H1 (cell line): ENCODE results near the gene DRAXIN. TPM values are rescaled to one million over a fixed set of nuclear protein-coding genes. Genes with fewer than 3 reads are reported as not detected.
A peak's percentile ranks its signal among the peaks of the same experiment; 100 is the strongest.

Source experiments
- CTCF ChIA-PET: fragments of 300-600 bp; sonication (Branson Sonifier 250); formaldehyde crosslinking; loops from one replicate; lab custom pipeline; 2021; ENCODE audit not compliant: partially characterized antibody; lab: Charles Lee
- POLR2A ChIA-PET: fragments of 300-600 bp; sonication (Branson Sonifier 250); formaldehyde crosslinking; loops from one replicate; lab custom pipeline; 2021; ENCODE audit warnings: inconsistent platforms; ENCODE audit not compliant: partially characterized antibody; lab: Charles Lee
- DNase-seq, 2 experiments: peaks; one replicate each; pipeline versions ENCODE4 v3.0.0 to v3.0.0-alpha.2; 2010 to 2022; ENCODE audit warnings: low spot score in 2 of 2, low read depth in 1 of 2, mixed read lengths in 1 of 2
- FAIRE-seq: peaks from 2 replicates; lab custom pipeline; 2011; peaks lifted over from hg19 to GRCh38; lab: Jason Lieb, UNC
- H2AFZ ChIP-seq: 2 replicates; pipeline ENCODE4 v1.8.1; 2012; ENCODE audit warnings: low read length, inconsistent platforms
- H2AK5ac ChIP-seq: 2 replicates; pipeline ENCODE4 v1.6.1; 2013; ENCODE audit warnings: low read depth, low read length
- H2BK120ac ChIP-seq: replicated peaks from 2 replicates; pipeline ENCODE3; 2013; ENCODE audit warnings: low read depth, low read length, inconsistent platforms
- H2BK12ac ChIP-seq: 2 replicates; pipeline ENCODE4 v1.6.1; 2013; ENCODE audit warnings: low read depth, low read length
- H2BK15ac ChIP-seq: 2 replicates; pipeline ENCODE4 v1.6.1; 2013; ENCODE audit warnings: low read length
- H2BK20ac ChIP-seq: 2 replicates; pipeline ENCODE4 v1.6.1; 2013; ENCODE audit warnings: low read length
- H2BK5ac ChIP-seq: 2 replicates; pipeline ENCODE4 v1.6.1; 2013; ENCODE audit warnings: low read depth, low read length
- H3K14ac ChIP-seq: 2 replicates; pipeline ENCODE4 v1.6.1; 2013; ENCODE audit warnings: inconsistent platforms; ENCODE audit not compliant: insufficient read length
- H3K18ac ChIP-seq: 2 replicates; pipeline ENCODE4 v1.6.1; 2013; ENCODE audit warnings: low read length; ENCODE audit errors: extremely low read depth
- H3K23ac ChIP-seq: 2 replicates; pipeline ENCODE4 v1.6.1; 2013; ENCODE audit warnings: inconsistent platforms; ENCODE audit not compliant: insufficient read length
- H3K23me2 ChIP-seq: 2 replicates; pipeline ENCODE4 v1.6.1; 2013; ENCODE audit warnings: low read depth, low read length
- H3K27ac ChIP-seq: 2 replicates; pipeline ENCODE4 v1.6.1; 2011; ENCODE audit warnings: low read depth, low read length, inconsistent platforms
- H3K27me3 ChIP-seq, 4 experiments: replicated peaks in 1 of 4; 1 replicate in 1 of 4; 2 replicates in 3 of 4; pipeline versions ENCODE4 v1.6.1 to v1.8.1; 2011 to 2013; ENCODE audit warnings: low read length in 3 of 4, mild to moderate bottlenecking in 3 of 4, inconsistent platforms in 2 of 4, mixed read lengths in 2 of 4, moderate library complexity in 1 of 4; ENCODE audit not compliant: control insufficient read depth in 3 of 4, insufficient read depth in 3 of 4; ENCODE audit errors: extremely low read depth in 1 of 4
- H3K36me3 ChIP-seq, 4 experiments: 2 replicates each; pipeline versions ENCODE4 v1.6.1 to v1.8.1; 2011 to 2013; ENCODE audit warnings: mild to moderate bottlenecking in 4 of 4, low read length in 3 of 4, moderate library complexity in 2 of 4, control low read depth in 1 of 4, inconsistent platforms in 1 of 4; ENCODE audit not compliant: insufficient read depth in 4 of 4, control insufficient read depth in 2 of 4
- H3K4ac ChIP-seq: replicated peaks from 2 replicates; pipeline ENCODE3; 2013; ENCODE audit warnings: low read length, low read depth, mixed read lengths, inconsistent platforms; ENCODE audit not compliant: insufficient read length
- H3K4me1 ChIP-seq, 4 experiments: replicated peaks in 1 of 4; 1 replicate in 1 of 4; 2 replicates in 3 of 4; pipeline versions ENCODE4 v1.6.1 to v1.8.1; 2011 to 2013; ENCODE audit warnings: low read length in 3 of 4, inconsistent platforms in 2 of 4, mixed read lengths in 1 of 4; ENCODE audit not compliant: insufficient read depth in 4 of 4, control insufficient read depth in 3 of 4
- H3K4me2 ChIP-seq, 2 experiments: 2 replicates each; pipeline versions ENCODE4 v1.6.1 to v1.8.1; 2011 to 2013; ENCODE audit warnings: low read depth in 2 of 2, low read length in 2 of 2, control low read depth in 1 of 2, inconsistent platforms in 1 of 2, mild to moderate bottlenecking in 1 of 2; ENCODE audit not compliant: insufficient read depth in 1 of 2
- H3K4me3 ChIP-seq, 4 experiments: fragments of 200-600, 300-600 bp in 1 of 4; sonication (generic), shearing (Covaris generic), sonication (Bioruptor Twin) in 1 of 4; 2 replicates each; pipeline versions ENCODE4 v1.5.1 to v1.8.1; 2011 to 2016; ENCODE audit warnings: low read length in 4 of 4, low read depth in 3 of 4, control low read depth in 2 of 4, inconsistent platforms in 2 of 4, mild to moderate bottlenecking in 2 of 4, mixed read lengths in 1 of 4, moderate library complexity in 1 of 4; ENCODE audit not compliant: insufficient read depth in 2 of 4; ENCODE audit errors: extremely low read depth in 1 of 4
- H3K56ac ChIP-seq: replicated peaks from 2 replicates; pipeline ENCODE3; 2013; ENCODE audit warnings: low read depth, mild to moderate bottlenecking, mixed read lengths, low read length, inconsistent platforms; ENCODE audit not compliant: insufficient read length
- H3K79me1 ChIP-seq: 2 replicates; pipeline ENCODE4 v1.6.1; 2013; ENCODE audit warnings: low read depth, low read length, control low read depth
- H3K79me2 ChIP-seq, 2 experiments: 2 replicates each; pipeline versions ENCODE4 v1.6.1 to v1.8.1; 2012 to 2013; ENCODE audit warnings: low read length in 2 of 2, mild to moderate bottlenecking in 2 of 2, inconsistent platforms in 1 of 2; ENCODE audit not compliant: insufficient read depth in 2 of 2, control insufficient read depth in 1 of 2
- H3K9ac ChIP-seq, 4 experiments: replicated peaks in 1 of 4; 1 replicate in 1 of 4; 2 replicates in 3 of 4; pipeline versions ENCODE4 v1.6.1 to v1.8.1; 2011 to 2013; ENCODE audit warnings: low read depth in 3 of 4, low read length in 3 of 4, control low read depth in 2 of 4, mild to moderate bottlenecking in 2 of 4, moderate library complexity in 2 of 4, inconsistent platforms in 1 of 4; ENCODE audit errors: extremely low read depth in 1 of 4
- H3K9me3 ChIP-seq, 2 experiments: 2 replicates each; pipeline versions ENCODE4 v1.6.1 to v1.8.1; 2012 to 2013; ENCODE audit warnings: mild to moderate bottlenecking in 2 of 2, moderate library complexity in 2 of 2, control low read depth in 1 of 2, inconsistent platforms in 1 of 2, low read depth in 1 of 2, low read length in 1 of 2, mixed read lengths in 1 of 2; ENCODE audit not compliant: insufficient read depth in 2 of 2
- H4K20me1 ChIP-seq, 2 experiments: replicated peaks in 1 of 2; 2 replicates each; pipeline versions ENCODE3 to v1.8.1; 2011 to 2013; ENCODE audit warnings: inconsistent platforms in 2 of 2, low read length in 2 of 2, mild to moderate bottlenecking in 1 of 2; ENCODE audit not compliant: insufficient read depth in 2 of 2, control insufficient read depth in 1 of 2
- H4K5ac ChIP-seq: 2 replicates; pipeline ENCODE4 v1.6.1; 2013; ENCODE audit warnings: low read length, low read depth, mixed read lengths, inconsistent platforms; ENCODE audit not compliant: insufficient read length
- H4K8ac ChIP-seq: 2 replicates; pipeline ENCODE4 v1.8.0; 2013; ENCODE audit warnings: mild to moderate bottlenecking, moderate library complexity, low read length, inconsistent platforms; ENCODE audit not compliant: insufficient read depth; ENCODE audit errors: extremely low read depth
- H4K91ac ChIP-seq: replicated peaks from 2 replicates; pipeline ENCODE3; 2013; ENCODE audit warnings: low read length, mixed read lengths, inconsistent platforms; ENCODE audit not compliant: insufficient read length
- BRCA1 ChIP-seq: IDR thresholded peaks from 2 replicates; pipeline ENCODE4 v1.6.1; 2012; ENCODE audit warnings: low read depth, low read length, improper control_type of control experiment
- CHD2 ChIP-seq: IDR thresholded peaks from 2 replicates; pipeline ENCODE4 v1.6.1; 2012; ENCODE audit warnings: low read length, improper control_type of control experiment
- EZH2 ChIP-seq: fragments of 200-600 bp; sonication (generic); IDR thresholded peaks from 2 replicates; pipeline ENCODE4 v1.7.1; 2012; ENCODE audit warnings: low read depth, mild to moderate bottlenecking, moderate library complexity, low read length, inconsistent platforms; ENCODE audit not compliant: severe bottlenecking
- KDM1A ChIP-seq: fragments of 200-600, 300-600 bp; sonication (generic); IDR thresholded peaks from 2 replicates; pipeline ENCODE4 v1.7.1; 2016; ENCODE audit warnings: mild to moderate bottlenecking, low read length, borderline replicate concordance
- MAX ChIP-seq: IDR thresholded peaks from 2 replicates; pipeline ENCODE4 v1.6.1; 2012; ENCODE audit warnings: inconsistent platforms
- NANOG ChIP-seq: IDR thresholded peaks from 2 replicates; pipeline ENCODE4 v1.6.1; 2011; ENCODE audit warnings: low read length, low read depth, mild to moderate bottlenecking, inconsistent platforms; ENCODE audit not compliant: insufficient read depth, poor library complexity, severe bottlenecking
- POLR2AphosphoS5 ChIP-seq: IDR thresholded peaks from 2 replicates; pipeline ENCODE4 v1.6.1; 2011; ENCODE audit warnings: low read depth, low read length
- POU5F1 ChIP-seq: IDR thresholded peaks from 2 replicates; pipeline ENCODE4 v1.6.1; 2011; ENCODE audit warnings: low read depth, mild to moderate bottlenecking, low read length, moderate library complexity
- RNF2 ChIP-seq: fragments of 200-900, 300-1000 bp; sonication (generic); IDR thresholded peaks from 2 replicates; pipeline ENCODE4 v1.7.1; 2016; ENCODE audit warnings: borderline replicate concordance, low read depth, mild to moderate bottlenecking, antibody characterized with exemption, low read length; ENCODE audit not compliant: poor library complexity, severe bottlenecking; ENCODE audit errors: missing control alignments
- SP2 ChIP-seq: IDR thresholded peaks from 2 replicates; pipeline ENCODE4 v1.6.1; 2012; ENCODE audit warnings: mild to moderate bottlenecking, low read length, inconsistent platforms
- TCF12 ChIP-seq: IDR thresholded peaks from 2 replicates; pipeline ENCODE4 v1.6.1; 2011; ENCODE audit warnings: low read depth, mild to moderate bottlenecking, low read length
- WGBS, 2 experiments: shearing (Covaris generic) in 1 of 2; methylation state at CpG; one replicate each; pipeline versions ENCODE4 v1.1.6 to v1.1.7; 2013 to 2015; ENCODE audit warnings: low lambda C conversion rate in 2 of 2, mixed read lengths in 2 of 2, inconsistent platforms in 1 of 2, low coverage in 1 of 2, missing lambda C conversion rate in 1 of 2; ENCODE audit not compliant: insufficient replicate concordance in 2 of 2, insufficient coverage in 1 of 2, insufficient read length in 1 of 2; ENCODE audit errors: extremely low coverage in 1 of 2, missing lambda C conversion rate in 1 of 2; 5-methylcytosine and 5-hydroxymethylcytosine counted together
- polyA plus RNA-seq, 7 experiments: library from polyadenylated mRNA; depleted of rRNA in 3 of 7; stranded (reverse) in 5 of 7; unstranded in 2 of 7; fragments of >200 nt in 5 of 7; fragments of 200-250 nt in 2 of 7; gene quantifications; 1 replicate in 5 of 7; 2 replicates in 1 of 7; 4 replicates in 1 of 7; pipeline versions ENCODE4 v1.2.1 to v1.2.3, GENCODE V29; 2011 to 2013; ENCODE audit warnings: missing spikeins in 2 of 7, mixed read lengths in 2 of 7
- total RNA-seq: library from RNA; stranded (reverse); fragmentation: NEBNext Ultra II Directional; extraction: Animal tissue kit (Norgen Biotek cat#: 25700); gene quantifications from 2 replicates; pipeline ENCODE4 v1.2.1, GENCODE V29; 2021

DRAXIN gene
- total and polyA plus RNA-seq, 2 of the 8 experiments (the other 6 are each of a cell fraction or from before 2014, with no cell fraction given): 4.6 to 17.6 TPM

DNA sequence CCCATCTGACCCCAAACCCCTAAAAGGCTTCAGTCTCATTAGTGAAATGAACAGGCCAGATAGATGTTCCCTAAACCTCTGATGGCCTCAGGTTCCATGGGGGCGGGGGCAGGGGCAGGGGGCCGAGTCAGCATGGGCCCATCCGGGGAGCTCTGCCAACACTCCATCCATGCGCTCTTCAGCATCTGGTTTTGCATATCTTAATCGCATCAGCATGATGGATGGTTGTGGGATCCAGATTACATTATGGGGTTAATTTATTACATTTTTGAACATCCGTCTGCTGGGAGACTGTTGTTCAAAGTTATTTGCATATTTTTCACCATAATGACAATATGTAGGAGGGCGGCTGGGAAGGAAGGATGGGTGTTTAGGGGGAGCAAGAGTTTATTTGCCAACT lies 7.4 kb upstream of the DRAXIN start:
- peak overlapping the region; percentile 2; the same call in 1 of the 2 replicates for H2BK15ac ChIP-seq
- FAIRE-seq: no peak
- DNase-seq: no peak
- peak overlapping the region; percentile 31 for H2BK120ac ChIP-seq
- H4K20me1 ChIP-seq: peaks cover 3 to 13% of the 10 kb centered on the region in 2 experiments
- ChIA-PET POLR2A (interaction anchor here (0.7 to 32.0 kb wide), 10 partner anchors 2 to 224 kb away, joined by 3 to 1025 read pairs (median 14); partner anchors contain the start of genes AGTRAP, DRAXIN, FBXO6 and MAD2L2), CTCF (interaction anchor here (0.8 to 21.6 kb wide), 7 partner anchors 20 to 53 kb away, joined by 3 to 266 read pairs (median 7); partner anchors contain the start of gene FBXO6)
- H3K27me3 ChIP-seq: no peaks in the 10 kb centered on the region
- H4K8ac ChIP-seq: no peak overlapping the region
- H3K4me2 ChIP-seq: peak overlapping the region; percentile 44 to 50
- no peak overlapping the region for H4K5ac ChIP-seq
- peak overlapping the region; percentile 42; the same call in 1 of the 2 replicates for H3K18ac ChIP-seq
- no peak overlapping the region for H3K14ac ChIP-seq
- H2BK12ac ChIP-seq: peak overlapping the region; percentile 93; the same call in 1 of the 2 replicates
- H3K56ac ChIP-seq: no peak overlapping the region
- 67% methylated on average over 4 of the region's 7 CpGs; no CpG with 5 or more reads in 1 of the 2 experiments for WGBS, 2 experiments
- no peak overlapping the region for H2AFZ ChIP-seq
- H3K23me2 ChIP-seq: peaks cover 8% of the 10 kb centered on the region
- H3K23ac ChIP-seq: no peak overlapping the region
- no peak overlapping the region; a peak in 1 of 8 replicates for H3K4me3 ChIP-seq
- peaks cover 23% of the 10 kb centered on the region for H3K79me1 ChIP-seq
- peaks cover 19 to 48% (median 35%) of the 10 kb centered on the region in 4 experiments for H3K4me1 ChIP-seq
- H3K27ac ChIP-seq: 0 out of 2 replicates have a peak overlapping the region, but pooled peaks have one; percentile 55
- peaks cover 19 to 62% of the 10 kb centered on the region in 2 experiments for H3K79me2 ChIP-seq
- peak overlapping the region; percentile 69; the same call in 1 of the 2 replicates for H2AK5ac ChIP-seq
- H2BK20ac ChIP-seq: peak overlapping the region; percentile 76; the same call in 1 of the 2 replicates
- peak overlapping the region; percentile 82 for H4K91ac ChIP-seq
- peaks cover 0 to 21% (median 0%) of the 10 kb centered on the region in 4 experiments; a peak in 2 of 8 replicates for H3K36me3 ChIP-seq
- no peak overlapping the region for H3K9ac ChIP-seq
- H2BK5ac ChIP-seq: peak overlapping the region; percentile 99
- no peaks in the 10 kb centered on the region for H3K9me3 ChIP-seq
- peak overlapping the region; percentile 60 for H3K4ac ChIP-seq
- TF ChIP-seq EZH2 (no peak), CHD2 (no peak), POU5F1 (no peak), KDM1A (no peak), TCF12 (no peak), POLR2AphosphoS5 (no peak), MAX (no peak), RNF2 (no peak), BRCA1 (no peak), SP2 (no peak), NANOG (no peak)
